SK-N-SH (cell line): Measurements from ENCODE around the gene ASIC2. TPM values are rescaled to one million over a fixed set of nuclear protein-coding genes. Genes with fewer than 3 reads are reported as not detected.

ENCODE experiments used
- CTCF ChIA-PET: fragments of 300-600, 350-600 bp; formaldehyde crosslinking; extraction: SDS; loops from one replicate; lab custom pipeline; 2021; lab: Yijun Ruan, JAX
- POLR2A ChIA-PET: fragments of 350-600 bp; sonication (Branson Sonifier 250); formaldehyde crosslinking; extraction: SDS; loops from one replicate; lab custom pipeline; 2020; ENCODE audit warnings: antibody characterized with exemption, inconsistent platforms; lab: Yijun Ruan, JAX
- DNase-seq: peaks from one replicate; pipeline ENCODE4 v3.0.0; 2012
- H2AFZ ChIP-seq: fragments of 200-600 bp; sonication (generic); 2 replicates; pipeline ENCODE4 v1.8.1; 2016; ENCODE audit warnings: antibody characterized with exemption, mild to moderate bottlenecking, low read depth
- H3F3A ChIP-seq: fragments of 200-600 bp; sonication (generic); replicated peaks from 2 replicates; pipeline ENCODE3; 2016; ENCODE audit warnings: antibody characterized with exemption, mild to moderate bottlenecking; ENCODE audit not compliant: insufficient read depth
- H3K27ac ChIP-seq, 2 experiments: fragments of 200-500 bp in 1 of 2; fragments of 200-600 bp in 1 of 2; sonication (Bioruptor generic) in 1 of 2; sonication (generic), shearing (Covaris generic) in 1 of 2; 2 replicates each; pipeline versions ENCODE4 v1.5.1 to v1.6.1; 2014 to 2016; ENCODE audit warnings: low read depth in 2 of 2, inconsistent platforms in 1 of 2, low read length in 1 of 2, mild to moderate bottlenecking in 1 of 2, mixed read lengths in 1 of 2
- H3K27me3 ChIP-seq: fragments of 200-600 bp; sonication (generic), shearing (Covaris generic); 2 replicates; pipeline ENCODE4 v1.6.1; 2016; ENCODE audit warnings: mixed run types; ENCODE audit not compliant: insufficient read depth
- H3K36me3 ChIP-seq, 2 experiments: fragments of 200-500 bp in 1 of 2; fragments of 200-600 bp in 1 of 2; sonication (Bioruptor generic) in 1 of 2; sonication (generic) in 1 of 2; replicated peaks in 1 of 2; 2 replicates each; pipeline versions ENCODE3 to v1.5.1; 2014 to 2016; ENCODE audit warnings: low read length in 1 of 2, mild to moderate bottlenecking in 1 of 2; ENCODE audit not compliant: insufficient read depth in 2 of 2, control insufficient read depth in 1 of 2
- H3K4me1 ChIP-seq, 2 experiments: fragments of 200-500 bp in 1 of 2; fragments of 200-600 bp in 1 of 2; sonication (Bioruptor generic) in 1 of 2; sonication (generic), shearing (Covaris generic) in 1 of 2; 2 replicates each; pipeline versions ENCODE4 v1.5.1 to v1.6.1; 2014 to 2016; ENCODE audit warnings: low read depth in 1 of 2, low read length in 1 of 2, mixed run types in 1 of 2; ENCODE audit not compliant: insufficient read depth in 2 of 2, control insufficient read depth in 1 of 2
- H3K4me2 ChIP-seq: fragments of 200-600 bp; sonication (generic), shearing (Covaris generic); 2 replicates; pipeline ENCODE4 v1.6.1; 2017; ENCODE audit warnings: mixed run types
- H3K4me3 ChIP-seq, 2 experiments: fragments of 200-500 bp in 1 of 2; fragments of 200-600 bp in 1 of 2; sonication (Bioruptor generic) in 1 of 2; sonication (generic), shearing (Covaris generic) in 1 of 2; 2 replicates each; pipeline versions ENCODE4 v1.5.1 to v1.8.1; 2014 to 2016; ENCODE audit warnings: low read depth in 2 of 2, inconsistent platforms in 1 of 2, low read length in 1 of 2, mild to moderate bottlenecking in 1 of 2, mixed read lengths in 1 of 2, moderate library complexity in 1 of 2
- H3K79me2 ChIP-seq: fragments of 200-600 bp; sonication (generic); 2 replicates; pipeline ENCODE4 v1.8.1; 2017; ENCODE audit warnings: mild to moderate bottlenecking; ENCODE audit not compliant: insufficient read depth
- H3K9ac ChIP-seq: fragments of 200-600 bp; sonication (generic); 2 replicates; pipeline ENCODE4 v1.6.1; 2017; ENCODE audit warnings: mixed run types
- H3K9me2 ChIP-seq: fragments of 200-600 bp; sonication (generic); 2 replicates; pipeline ENCODE4 v1.6.1; 2017; ENCODE audit warnings: mixed run types
- H3K9me3 ChIP-seq: fragments of 200-600 bp; sonication (generic); 2 replicates; pipeline ENCODE4 v1.6.1; 2017; ENCODE audit warnings: mixed run types, mild to moderate bottlenecking, moderate library complexity
- H4K20me1 ChIP-seq: fragments of 200-600 bp; sonication (generic); 2 replicates; pipeline ENCODE4 v1.6.1; 2017; ENCODE audit warnings: mild to moderate bottlenecking, mixed run types; ENCODE audit not compliant: insufficient read depth
- CHD2 ChIP-seq: fragments of 150-350 bp; IDR thresholded peaks from 2 replicates; pipeline ENCODE4 v1.6.1; 2018; ENCODE audit warnings: low read length; ENCODE audit not compliant: partially characterized antibody
- ELF1 ChIP-seq: IDR thresholded peaks from 2 replicates; pipeline ENCODE4 v1.4.0; 2012
- EP300 ChIP-seq, 2 experiments: IDR thresholded peaks; 2 replicates each; pipeline versions ENCODE4 v1.4.0 to v1.6.1; 2012; ENCODE audit warnings: borderline replicate concordance in 1 of 2, low read depth in 1 of 2, low read length in 1 of 2
- FOXJ3 ChIP-seq: sonication (generic); formaldehyde crosslinking; IDR thresholded peaks from 2 replicates; pipeline ENCODE4 v1.5.1; 2020; ENCODE audit warnings: mild to moderate bottlenecking, missing genetic modification reagents
- GABPA ChIP-seq: IDR thresholded peaks from 2 replicates; pipeline ENCODE4 v1.4.0; 2012; ENCODE audit warnings: low read depth, mild to moderate bottlenecking
- MEF2A ChIP-seq: IDR thresholded peaks from 2 replicates; pipeline ENCODE4 v1.4.0; 2012; ENCODE audit warnings: low read depth, borderline replicate concordance
- NFIC ChIP-seq: IDR thresholded peaks from 2 replicates; pipeline ENCODE4 v1.4.0; 2012; ENCODE audit warnings: borderline replicate concordance
- NRF1 ChIP-seq: IDR thresholded peaks from 2 replicates; pipeline ENCODE4 v1.6.1; 2012; ENCODE audit warnings: low read depth, mild to moderate bottlenecking, low read length
- PBX3 ChIP-seq: IDR thresholded peaks from 2 replicates; pipeline ENCODE4; 2012
- RAD21 ChIP-seq: IDR thresholded peaks from 2 replicates; pipeline ENCODE4 v1.6.1; 2012; ENCODE audit warnings: mild to moderate bottlenecking, low read length
- RFX5 ChIP-seq: IDR thresholded peaks from 2 replicates; pipeline ENCODE4 v1.6.1; 2012; ENCODE audit warnings: mild to moderate bottlenecking, improper control_type of control experiment, low read length
- RXRA ChIP-seq: IDR thresholded peaks from 2 replicates; pipeline ENCODE4 v1.4.0; 2012; ENCODE audit warnings: low read depth, mild to moderate bottlenecking, borderline replicate concordance
- SMC3 ChIP-seq: IDR thresholded peaks from 2 replicates; pipeline ENCODE4 v1.6.1; 2012; ENCODE audit warnings: low read depth, low read length, improper control_type of control experiment
- TAF1 ChIP-seq: IDR thresholded peaks from 2 replicates; pipeline ENCODE4 v1.6.1; 2012; ENCODE audit warnings: low read depth, mild to moderate bottlenecking, low read length, moderate library complexity, borderline replicate concordance
- ZBTB33 ChIP-seq: IDR thresholded peaks from 2 replicates; pipeline ENCODE4 v1.4.0; 2012; ENCODE audit warnings: low read depth, borderline replicate concordance
- WGBS: methylation state at CpG from one replicate; pipeline ENCODE4 v1.1.6; 2017; ENCODE audit warnings: low lambda C conversion rate; 5-methylcytosine and 5-hydroxymethylcytosine counted together
- polyA plus RNA-seq, 3 experiments: library from polyadenylated mRNA; depleted of rRNA; stranded (reverse); fragments of >200 nt; gene quantifications; 2 replicates each; pipeline ENCODE4 v1.2.3, GENCODE V29; 2012
- TF ChIP-seq, protein P1 (sequence below): IDR thresholded peaks from 2 replicates; pipeline ENCODE4 v1.6.1; 2012; ENCODE audit warnings: mild to moderate bottlenecking, low read depth, low read length, moderate library complexity
- TF ChIP-seq, protein P2 (sequence below): fragments of 200-600 bp; sonication (generic); IDR thresholded peaks from 2 replicates; pipeline ENCODE4 v1.6.1; 2017; ENCODE audit warnings: antibody characterized with exemption, mild to moderate bottlenecking, moderate library complexity

Gene ASIC2
- polyA plus RNA-seq, 1 of the 3 experiments (the other 2 are of a cell fraction), result 0.08 TPM

GRCh38 chr17:33016920-33017319 lies 276.2 kb downstream of the ASIC2 start:
- WGBS, result 75% methylated on average over 5 of the region's 6 CpGs

More at GRCh38 chr17:33016920-33017319, 276.2 kb downstream of the ASIC2 start:
- no peak overlapping the region for H2AFZ ChIP-seq
- H3K4me1 ChIP-seq, result peaks cover 5 to 10% of the 10 kb centered on the region in 2 experiments; a peak in 2 of 4 replicates
- no peaks in the 10 kb centered on the region for H3K79me2 ChIP-seq
- no peaks in the 10 kb centered on the region for H3K27me3 ChIP-seq
- POLR2A ChIA-PET, result no interaction called here
- no peaks in the 10 kb centered on the region for H3K9me2 ChIP-seq
- no peak for DNase-seq
- no peak overlapping the region for H3K9ac ChIP-seq
- no peaks in the 10 kb centered on the region for H4K20me1 ChIP-seq
- H3K27ac ChIP-seq, result no peak overlapping the region
- CTCF ChIA-PET, result interaction anchor here (8.3 kb wide), 1 partner anchor 18 kb away, joined by 48 read pairs; no protein-coding TSS in a partner anchor
- no peak for TF ChIP-seq ZBTB33
- TF ChIP-seq, protein P1, sequence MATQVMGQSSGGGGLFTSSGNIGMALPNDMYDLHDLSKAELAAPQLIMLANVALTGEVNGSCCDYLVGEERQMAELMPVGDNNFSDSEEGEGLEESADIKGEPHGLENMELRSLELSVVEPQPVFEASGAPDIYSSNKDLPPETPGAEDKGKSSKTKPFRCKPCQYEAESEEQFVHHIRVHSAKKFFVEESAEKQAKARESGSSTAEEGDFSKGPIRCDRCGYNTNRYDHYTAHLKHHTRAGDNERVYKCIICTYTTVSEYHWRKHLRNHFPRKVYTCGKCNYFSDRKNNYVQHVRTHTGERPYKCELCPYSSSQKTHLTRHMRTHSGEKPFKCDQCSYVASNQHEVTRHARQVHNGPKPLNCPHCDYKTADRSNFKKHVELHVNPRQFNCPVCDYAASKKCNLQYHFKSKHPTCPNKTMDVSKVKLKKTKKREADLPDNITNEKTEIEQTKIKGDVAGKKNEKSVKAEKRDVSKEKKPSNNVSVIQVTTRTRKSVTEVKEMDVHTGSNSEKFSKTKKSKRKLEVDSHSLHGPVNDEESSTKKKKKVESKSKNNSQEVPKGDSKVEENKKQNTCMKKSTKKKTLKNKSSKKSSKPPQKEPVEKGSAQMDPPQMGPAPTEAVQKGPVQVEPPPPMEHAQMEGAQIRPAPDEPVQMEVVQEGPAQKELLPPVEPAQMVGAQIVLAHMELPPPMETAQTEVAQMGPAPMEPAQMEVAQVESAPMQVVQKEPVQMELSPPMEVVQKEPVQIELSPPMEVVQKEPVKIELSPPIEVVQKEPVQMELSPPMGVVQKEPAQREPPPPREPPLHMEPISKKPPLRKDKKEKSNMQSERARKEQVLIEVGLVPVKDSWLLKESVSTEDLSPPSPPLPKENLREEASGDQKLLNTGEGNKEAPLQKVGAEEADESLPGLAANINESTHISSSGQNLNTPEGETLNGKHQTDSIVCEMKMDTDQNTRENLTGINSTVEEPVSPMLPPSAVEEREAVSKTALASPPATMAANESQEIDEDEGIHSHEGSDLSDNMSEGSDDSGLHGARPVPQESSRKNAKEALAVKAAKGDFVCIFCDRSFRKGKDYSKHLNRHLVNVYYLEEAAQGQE, result no peak
- TF ChIP-seq, protein P2, sequence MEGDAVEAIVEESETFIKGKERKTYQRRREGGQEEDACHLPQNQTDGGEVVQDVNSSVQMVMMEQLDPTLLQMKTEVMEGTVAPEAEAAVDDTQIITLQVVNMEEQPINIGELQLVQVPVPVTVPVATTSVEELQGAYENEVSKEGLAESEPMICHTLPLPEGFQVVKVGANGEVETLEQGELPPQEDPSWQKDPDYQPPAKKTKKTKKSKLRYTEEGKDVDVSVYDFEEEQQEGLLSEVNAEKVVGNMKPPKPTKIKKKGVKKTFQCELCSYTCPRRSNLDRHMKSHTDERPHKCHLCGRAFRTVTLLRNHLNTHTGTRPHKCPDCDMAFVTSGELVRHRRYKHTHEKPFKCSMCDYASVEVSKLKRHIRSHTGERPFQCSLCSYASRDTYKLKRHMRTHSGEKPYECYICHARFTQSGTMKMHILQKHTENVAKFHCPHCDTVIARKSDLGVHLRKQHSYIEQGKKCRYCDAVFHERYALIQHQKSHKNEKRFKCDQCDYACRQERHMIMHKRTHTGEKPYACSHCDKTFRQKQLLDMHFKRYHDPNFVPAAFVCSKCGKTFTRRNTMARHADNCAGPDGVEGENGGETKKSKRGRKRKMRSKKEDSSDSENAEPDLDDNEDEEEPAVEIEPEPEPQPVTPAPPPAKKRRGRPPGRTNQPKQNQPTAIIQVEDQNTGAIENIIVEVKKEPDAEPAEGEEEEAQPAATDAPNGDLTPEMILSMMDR, result no peak
- TF ChIP-seq CHD2, result no peak
- TF ChIP-seq NRF1, result no peak
- no peak for TF ChIP-seq RFX5
- no peak for TF ChIP-seq NFIC
- TF ChIP-seq RXRA, result no peak
- TF ChIP-seq RAD21, result no peak
- TF ChIP-seq ELF1, result no peak
- TF ChIP-seq PBX3, result no peak
- no peak for TF ChIP-seq TAF1
- no peak for TF ChIP-seq SMC3
- no peak for TF ChIP-seq GABPA
- TF ChIP-seq FOXJ3 (CRISPR knock-in tag), result no peak
- TF ChIP-seq MEF2A, result no peak
- no peak for TF ChIP-seq EP300 (IDR thresholded peaks at IDR 0.05; ENCODE audit: borderline replicate concordance in 1 of 2, low read depth in 1 of 2, low read length in 1 of 2)
- TF ChIP-seq, all 33 proteins: peak for 0
- Histone ChIP-seq H3F3A (no peaks in the 10 kb centered on the region), H3K9me3 (no peaks in the 10 kb centered on the region), H3K36me3 (no peaks in the 10 kb centered on the region), H3K4me3 (no peak overlapping the region), H3K4me2 (no peak overlapping the region)
